Gastrocnemius medialis (tissue), 4 donors: ENCODE results near the gene TALDO1.

Experiments used
- POLR2A ChIP-seq, 2 donors: fragments of 450-650 bp; IDR thresholded peaks; one replicate each; pipeline ENCODE4 v1.6.1; 2017; ENCODE audit warnings: antibody characterized with exemption in 2 of 2, mild to moderate bottlenecking in 2 of 2, moderate library complexity in 2 of 2
- TF ChIP-seq, protein P1 (sequence below), 5 experiments: fragments of 450-650 bp in 3 of 5; fragments of 200-600 bp in 2 of 5; sonication (generic) in 2 of 5; IDR thresholded peaks in 4 of 5; conservative IDR thresholded peaks in 1 of 5; 1 replicate in 4 of 5; 2 replicates in 1 of 5; pipeline ENCODE4 v1.5.1; 2016 to 2019; ENCODE audit warnings: antibody characterized with exemption in 5 of 5, mild to moderate bottlenecking in 3 of 5, moderate library complexity in 3 of 5

DNA sequence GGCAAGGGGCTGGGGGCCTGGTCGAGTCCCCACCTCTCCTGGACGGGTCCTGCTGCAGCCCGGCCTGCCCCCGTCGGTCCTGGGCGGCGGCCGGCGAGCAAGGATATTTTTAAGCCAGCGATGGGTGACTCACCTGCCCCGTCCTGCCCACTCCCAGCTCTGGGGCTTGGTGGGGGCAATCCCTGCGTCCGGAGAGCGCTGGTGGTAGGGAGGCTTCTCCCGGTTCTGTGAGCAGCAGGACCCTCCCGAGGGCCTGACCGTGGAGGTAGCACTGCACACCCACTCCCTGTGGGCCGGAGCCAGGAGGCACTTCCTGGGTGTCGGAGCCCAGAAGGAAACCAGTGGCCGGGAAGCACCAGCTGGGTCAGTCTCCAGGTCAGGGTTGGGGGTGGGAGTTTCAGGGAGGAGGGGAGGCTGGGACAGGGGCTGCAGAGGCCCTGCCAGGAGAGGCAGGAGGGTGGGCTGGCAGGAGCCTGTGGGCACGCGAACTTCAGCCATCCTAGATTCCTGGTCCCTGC is 40.8 kb upstream of the TALDO1 start:
- TF ChIP-seq, protein P1, sequence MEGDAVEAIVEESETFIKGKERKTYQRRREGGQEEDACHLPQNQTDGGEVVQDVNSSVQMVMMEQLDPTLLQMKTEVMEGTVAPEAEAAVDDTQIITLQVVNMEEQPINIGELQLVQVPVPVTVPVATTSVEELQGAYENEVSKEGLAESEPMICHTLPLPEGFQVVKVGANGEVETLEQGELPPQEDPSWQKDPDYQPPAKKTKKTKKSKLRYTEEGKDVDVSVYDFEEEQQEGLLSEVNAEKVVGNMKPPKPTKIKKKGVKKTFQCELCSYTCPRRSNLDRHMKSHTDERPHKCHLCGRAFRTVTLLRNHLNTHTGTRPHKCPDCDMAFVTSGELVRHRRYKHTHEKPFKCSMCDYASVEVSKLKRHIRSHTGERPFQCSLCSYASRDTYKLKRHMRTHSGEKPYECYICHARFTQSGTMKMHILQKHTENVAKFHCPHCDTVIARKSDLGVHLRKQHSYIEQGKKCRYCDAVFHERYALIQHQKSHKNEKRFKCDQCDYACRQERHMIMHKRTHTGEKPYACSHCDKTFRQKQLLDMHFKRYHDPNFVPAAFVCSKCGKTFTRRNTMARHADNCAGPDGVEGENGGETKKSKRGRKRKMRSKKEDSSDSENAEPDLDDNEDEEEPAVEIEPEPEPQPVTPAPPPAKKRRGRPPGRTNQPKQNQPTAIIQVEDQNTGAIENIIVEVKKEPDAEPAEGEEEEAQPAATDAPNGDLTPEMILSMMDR (IDR thresholded peaks at IDR 0.05 in 4 of 5, conservative IDR thresholded peaks at IDR 0.05 in 1 of 5), result no peak
- no peak for TF ChIP-seq POLR2A (IDR thresholded peaks at IDR 0.05)
